BE2C (cell line): ENCODE measurements around the gene ENOX1.

Experiments used
- DNase-seq: peaks from one replicate; pipeline ENCODE4 v3.0.0-alpha.2; 2020
- H3K27me3 ChIP-seq: fragments of 250-450 bp; sonication (Bioruptor Pico); 2 replicates; pipeline ENCODE4 v1.5.1; 2020; ENCODE audit warnings: mild to moderate bottlenecking
- H3K36me3 ChIP-seq: fragments of 250-450 bp; sonication (Bioruptor Pico); 2 replicates; pipeline ENCODE4 v1.5.1; 2020; ENCODE audit warnings: mild to moderate bottlenecking
- H3K4me1 ChIP-seq: fragments of 250-450 bp; sonication (Bioruptor Pico); 2 replicates; pipeline ENCODE4 v1.5.1; 2020
- H3K4me3 ChIP-seq: 2 replicates; pipeline ENCODE4 v1.5.1; 2011; ENCODE audit warnings: low read depth, low read length
- H3K9me3 ChIP-seq: fragments of 250-450 bp; sonication (Bioruptor Pico); 2 replicates; pipeline ENCODE4 v1.5.1; 2020
- TF ChIP-seq, protein P1 (sequence below): IDR thresholded peaks from 2 replicates; pipeline ENCODE4 v1.5.1; 2012; ENCODE audit warnings: mild to moderate bottlenecking, low read depth, low read length

ENOX1 gene

GRCh38 chr13:43303033-43303729, 483.6 kb downstream of the ENOX1 start:
- DNase-seq: peak; percentile 89
- Histone ChIP-seq H3K4me3 (no peak overlapping the region), H3K9me3 (no peaks in the 10 kb centered on the region), H3K27me3 (no peaks in the 10 kb centered on the region), H3K4me1 (peaks cover 35% of the 10 kb centered on the region), H3K36me3 (no peaks in the 10 kb centered on the region)
- TF ChIP-seq, protein P1, sequence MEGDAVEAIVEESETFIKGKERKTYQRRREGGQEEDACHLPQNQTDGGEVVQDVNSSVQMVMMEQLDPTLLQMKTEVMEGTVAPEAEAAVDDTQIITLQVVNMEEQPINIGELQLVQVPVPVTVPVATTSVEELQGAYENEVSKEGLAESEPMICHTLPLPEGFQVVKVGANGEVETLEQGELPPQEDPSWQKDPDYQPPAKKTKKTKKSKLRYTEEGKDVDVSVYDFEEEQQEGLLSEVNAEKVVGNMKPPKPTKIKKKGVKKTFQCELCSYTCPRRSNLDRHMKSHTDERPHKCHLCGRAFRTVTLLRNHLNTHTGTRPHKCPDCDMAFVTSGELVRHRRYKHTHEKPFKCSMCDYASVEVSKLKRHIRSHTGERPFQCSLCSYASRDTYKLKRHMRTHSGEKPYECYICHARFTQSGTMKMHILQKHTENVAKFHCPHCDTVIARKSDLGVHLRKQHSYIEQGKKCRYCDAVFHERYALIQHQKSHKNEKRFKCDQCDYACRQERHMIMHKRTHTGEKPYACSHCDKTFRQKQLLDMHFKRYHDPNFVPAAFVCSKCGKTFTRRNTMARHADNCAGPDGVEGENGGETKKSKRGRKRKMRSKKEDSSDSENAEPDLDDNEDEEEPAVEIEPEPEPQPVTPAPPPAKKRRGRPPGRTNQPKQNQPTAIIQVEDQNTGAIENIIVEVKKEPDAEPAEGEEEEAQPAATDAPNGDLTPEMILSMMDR: peak; percentile 84

DNA sequence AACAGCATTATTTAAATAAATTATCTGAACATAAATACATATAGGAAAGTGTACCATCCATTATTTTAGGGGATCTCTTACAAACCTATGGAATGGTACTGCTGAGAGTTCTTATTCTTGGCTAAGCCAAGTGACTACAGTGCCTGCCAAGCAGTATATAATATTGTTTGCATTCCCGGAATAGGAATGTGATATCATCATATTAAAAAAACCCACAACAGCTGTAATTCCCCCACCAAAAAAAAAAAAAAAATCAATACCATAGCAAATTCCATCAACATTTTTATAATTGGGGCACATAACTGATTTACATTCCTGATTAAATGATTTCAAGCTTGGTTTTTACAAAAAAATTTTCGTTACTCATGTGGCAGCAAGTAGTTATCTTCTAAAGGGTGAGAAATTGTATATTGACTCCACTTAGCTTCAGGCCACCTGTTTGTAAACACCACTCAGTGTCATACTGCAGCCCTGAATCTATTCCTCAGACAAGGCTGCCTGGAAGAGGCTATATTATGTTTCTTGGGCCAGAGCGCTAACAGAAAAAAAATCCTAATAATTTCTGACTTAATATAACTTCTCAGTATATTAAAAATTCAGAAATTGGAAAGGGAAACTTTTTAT, 485.3 kb downstream of the ENOX1 start:
- Histone ChIP-seq H3K4me1 (peaks cover 22% of the 10 kb centered on the region), H3K4me3 (no peak overlapping the region), H3K9me3 (no peaks in the 10 kb centered on the region), H3K27me3 (no peaks in the 10 kb centered on the region), H3K36me3 (no peaks in the 10 kb centered on the region)
- TF ChIP-seq, protein P1: no peak
- DNase-seq: no peak

DNA sequence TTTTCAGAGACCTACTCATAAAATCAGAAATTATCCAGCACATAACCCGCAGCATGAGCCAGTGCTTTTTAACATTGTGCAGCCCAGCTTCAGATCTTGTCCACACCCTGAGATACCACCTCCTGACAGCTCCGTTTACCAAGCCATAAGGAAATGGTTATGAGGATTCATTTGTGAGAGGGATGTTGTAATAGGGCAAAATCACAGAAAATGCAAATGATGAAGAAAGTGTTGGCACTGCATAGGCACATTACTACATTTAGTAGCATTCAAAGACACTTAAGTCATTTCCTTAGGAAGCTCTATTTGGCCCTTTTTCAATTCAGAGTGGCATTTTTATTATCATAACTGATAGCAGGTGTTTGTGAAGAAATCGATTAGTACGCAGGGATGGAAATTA, 485.9 kb downstream of the ENOX1 start:
- no peaks in the 10 kb centered on the region for H3K36me3 ChIP-seq
- DNase-seq: no peak
- TF ChIP-seq, protein P1: no peak
- H3K27me3 ChIP-seq: no peaks in the 10 kb centered on the region
- no peak overlapping the region for H3K4me3 ChIP-seq
- H3K4me1 ChIP-seq: peaks cover 22% of the 10 kb centered on the region
- no peaks in the 10 kb centered on the region for H3K9me3 ChIP-seq

- TF ChIP-seq, protein P1: no peak
- H3K4me1 ChIP-seq: peaks cover 23% of the 10 kb centered on the region
- no peak for DNase-seq
- no peaks in the 10 kb centered on the region for H3K27me3 ChIP-seq
- no peaks in the 10 kb centered on the region for H3K9me3 ChIP-seq
- no peaks in the 10 kb centered on the region for H3K36me3 ChIP-seq
- no peak overlapping the region for H3K4me3 ChIP-seq
Measured at GRCh38 chr13:43299374-43299773, 487.4 kb downstream of the ENOX1 start.

- H3K4me1 ChIP-seq: peaks cover 23% of the 10 kb centered on the region
- no peak for DNase-seq
- H3K36me3 ChIP-seq: no peaks in the 10 kb centered on the region
- TF ChIP-seq, protein P1: no peak
- H3K27me3 ChIP-seq: no peaks in the 10 kb centered on the region
- H3K9me3 ChIP-seq: no peaks in the 10 kb centered on the region
- H3K4me3 ChIP-seq: no peak overlapping the region
Measured at GRCh38 chr13:43298816-43299215, 488.0 kb downstream of the ENOX1 start.
